ENCODE results near the gene SEMA6B. TPM values are rescaled to one million over a fixed set of nuclear protein-coding genes. Genes with fewer than 3 reads are reported as not detected.

SEMA6B gene
- total and polyA plus RNA-seq, 2 experiments from 2014 or later = 0.50 to 3.2 TPM

- Histone ChIP-seq H3K27ac (no peak overlapping the region), H3K27me3 (no peaks in the 10 kb centered on the region), H3K4me3 (no peak overlapping the region), H3K9me3 (ENCODE audit: low read depth) (no peaks in the 10 kb centered on the region), H3K4me2 (peak overlapping the region; percentile 72), H4K20me1 (ENCODE audit: insufficient read depth, poor library complexity, severe bottlenecking) (no peaks in the 10 kb centered on the region), H3K79me2 (no peaks in the 10 kb centered on the region), H3K4me1 (ENCODE audit: insufficient read depth) (no peaks in the 10 kb centered on the region), H2AFZ (no peak overlapping the region), H3K9me2 (replicated peaks; ENCODE audit: insufficient read depth) (no peaks in the 10 kb centered on the region), H3K36me3 (replicated peaks; ENCODE audit: insufficient read depth, low read depth) (no peaks in the 10 kb centered on the region)
- DNase-seq (ENCODE audit: low spot score) = peak; percentile 52
- TF ChIP-seq CTCF (IDR thresholded peaks at IDR 0.05; ENCODE audit: poor library complexity) = peak; percentile 95
- no peak for TF ChIP-seq EZH2 (IDR thresholded peaks at IDR 0.05; ENCODE audit: borderline replicate concordance)
- 35% methylated on average over 34 of the region's 44 CpGs for WGBS (ENCODE audit: low lambda C conversion rate, missing lambda C conversion rate)
Measured at GRCh38 chr19:4557971-4558941, 1.2 kb downstream of the SEMA6B start.

DNA sequence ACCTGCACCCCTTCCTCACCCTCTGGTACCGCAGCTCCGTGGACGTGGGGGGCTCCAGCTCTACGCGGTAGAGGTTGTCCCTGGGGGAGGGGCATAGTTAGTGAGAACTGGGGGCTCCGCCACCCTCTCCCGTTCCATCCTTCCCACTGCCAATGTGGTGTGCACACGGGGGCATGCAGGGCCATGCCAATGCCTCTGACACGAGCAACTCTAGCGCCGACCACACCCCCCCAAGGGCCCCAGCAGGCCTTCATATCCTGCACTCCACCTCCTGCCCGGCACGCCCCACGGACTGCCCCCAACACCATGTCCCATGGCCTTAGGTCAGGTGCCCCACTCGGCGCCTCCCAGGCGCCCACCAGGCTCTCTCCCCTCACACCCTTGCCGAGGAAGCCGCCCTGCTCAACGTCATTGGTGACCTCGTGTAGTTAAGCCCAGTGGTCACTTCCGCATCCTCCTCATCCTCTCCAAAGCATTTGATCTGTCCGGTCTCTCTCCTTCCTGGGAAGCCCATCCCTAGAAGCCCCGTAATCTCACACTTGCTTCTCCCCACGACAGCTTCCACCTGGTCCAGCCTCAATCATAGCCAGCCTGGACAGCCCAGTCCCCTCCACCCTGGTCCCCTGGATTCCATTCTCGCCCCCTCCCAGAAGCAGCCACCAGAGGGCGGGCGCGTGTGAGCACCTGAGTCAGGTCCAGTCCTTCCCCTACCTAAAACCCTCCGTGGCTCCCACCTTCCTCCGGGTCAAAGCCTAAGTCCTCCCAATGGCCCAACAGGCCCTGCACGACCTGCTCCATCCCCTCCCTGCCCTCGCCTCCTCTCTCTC is 2.1 kb downstream of the SEMA6B start:
- Histone ChIP-seq H4K20me1 (ENCODE audit: insufficient read depth, poor library complexity, severe bottlenecking) (no peaks in the 10 kb centered on the region), H3K27me3 (no peaks in the 10 kb centered on the region), H3K4me3 (no peak overlapping the region), H3K9me3 (ENCODE audit: low read depth) (no peaks in the 10 kb centered on the region), H3K36me3 (replicated peaks; ENCODE audit: insufficient read depth, low read depth) (no peaks in the 10 kb centered on the region), H2AFZ (no peak overlapping the region), H3K9me2 (replicated peaks; ENCODE audit: insufficient read depth) (no peaks in the 10 kb centered on the region), H3K4me2 (no peak overlapping the region), H3K79me2 (no peaks in the 10 kb centered on the region), H3K27ac (no peak overlapping the region), H3K4me1 (ENCODE audit: insufficient read depth) (no peaks in the 10 kb centered on the region)
- 91% methylated on average over 30 of the region's 33 CpGs for WGBS (ENCODE audit: low lambda C conversion rate, missing lambda C conversion rate)
- DNase-seq (ENCODE audit: low spot score) = peak; percentile 12
- TF ChIP-seq EZH2phosphoT487 (IDR thresholded peaks at IDR 0.05; ENCODE audit: low read depth, severe bottlenecking, unreplicated experiment) (no peak), CTCF (IDR thresholded peaks at IDR 0.05; ENCODE audit: poor library complexity) (no peak), EZH2 (IDR thresholded peaks at IDR 0.05; ENCODE audit: borderline replicate concordance) (no peak)

DNA sequence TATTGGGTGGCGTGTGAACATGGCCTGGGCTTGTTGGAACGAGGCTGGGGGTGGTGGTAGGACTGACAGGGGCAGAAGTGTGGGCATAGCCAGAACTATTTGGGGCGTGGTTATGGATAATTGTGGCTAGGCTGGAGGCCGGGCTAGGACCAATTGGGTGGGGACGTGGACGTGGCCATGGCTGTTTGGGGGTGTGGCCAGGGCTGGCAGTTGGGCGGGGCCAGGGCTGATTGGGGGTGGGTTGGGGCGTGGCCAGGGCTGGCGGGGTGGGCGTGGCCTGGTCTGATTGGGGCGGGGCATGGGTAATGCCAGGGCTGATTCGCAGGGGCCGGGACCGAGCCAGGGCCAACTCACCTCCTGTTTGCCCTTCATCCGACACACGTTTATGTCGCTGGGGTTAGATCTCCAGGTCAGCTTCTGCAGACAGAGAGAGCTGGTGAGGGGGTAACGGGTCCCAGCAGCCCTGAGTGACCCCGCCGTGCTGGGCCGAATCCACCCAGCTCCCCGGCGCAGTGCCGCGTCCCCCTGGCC is 2.8 kb downstream of the SEMA6B start:
- WGBS (ENCODE audit: low lambda C conversion rate, missing lambda C conversion rate) = 20% methylated on average over 1 of the region's 25 CpGs
- no peaks in the 10 kb centered on the region for H3K27me3 ChIP-seq

More for the DNA sequence above, 2.8 kb downstream of the SEMA6B start:
- H2AFZ ChIP-seq = no peak overlapping the region
- TF ChIP-seq EZH2phosphoT487 (IDR thresholded peaks at IDR 0.05; ENCODE audit: low read depth, severe bottlenecking, unreplicated experiment) (no peak), CTCF (IDR thresholded peaks at IDR 0.05; ENCODE audit: poor library complexity) (no peak), EZH2 (IDR thresholded peaks at IDR 0.05; ENCODE audit: borderline replicate concordance) (no peak)
- DNase-seq (ENCODE audit: low spot score) = peak; percentile 17
- H3K9me3 ChIP-seq (ENCODE audit: low read depth) = no peaks in the 10 kb centered on the region
- H3K4me2 ChIP-seq = no peak overlapping the region
- no peaks in the 10 kb centered on the region for H3K79me2 ChIP-seq
- H3K9me2 ChIP-seq (replicated peaks; ENCODE audit: insufficient read depth) = no peaks in the 10 kb centered on the region
- no peak overlapping the region for H3K4me3 ChIP-seq
- H3K4me1 ChIP-seq (ENCODE audit: insufficient read depth) = no peaks in the 10 kb centered on the region
- H4K20me1 ChIP-seq (ENCODE audit: insufficient read depth, poor library complexity, severe bottlenecking) = no peaks in the 10 kb centered on the region
- H3K36me3 ChIP-seq (replicated peaks; ENCODE audit: insufficient read depth, low read depth) = no peaks in the 10 kb centered on the region
- H3K27ac ChIP-seq = no peak overlapping the region

Data from hepatocyte (in vitro differentiated cells).